Liver (tissue), 9 donors: ENCODE results near the gene AMPH. TPM values are rescaled to one million over a fixed set of nuclear protein-coding genes. Genes with fewer than 3 reads are reported as not detected.

Experiments used
- DNase-seq: peaks from one replicate; pipeline ENCODE4 v3.0.0-alpha.2; 2017; ENCODE audit warnings: low spot score
- H3K27ac ChIP-seq, 2 donors: one replicate each; pipeline ENCODE4 v1.7.0; 2013; ENCODE audit warnings: inconsistent platforms in 2 of 2, low read length in 2 of 2, control low read depth in 1 of 2, low read depth in 1 of 2, mild to moderate bottlenecking in 1 of 2
- H3K27me3 ChIP-seq, 4 donors: one replicate each; pipeline versions ENCODE4 v1.6.1 to v1.7.0; 2013; ENCODE audit warnings: low read length in 3 of 4, inconsistent platforms in 1 of 4, mild to moderate bottlenecking in 1 of 4, moderate library complexity in 1 of 4; ENCODE audit not compliant: control insufficient read depth in 4 of 4, insufficient read depth in 4 of 4
- H3K36me3 ChIP-seq, 4 donors: one replicate each; pipeline versions ENCODE4 v1.6.1 to v1.7.0; 2013; ENCODE audit warnings: low read length in 3 of 4, mild to moderate bottlenecking in 3 of 4, low read depth in 1 of 4, moderate library complexity in 1 of 4; ENCODE audit not compliant: control insufficient read depth in 4 of 4, insufficient read depth in 3 of 4
- H3K4me1 ChIP-seq, 4 donors: one replicate each; pipeline versions ENCODE4 v1.6.1 to v1.7.0; 2013; ENCODE audit warnings: low read length in 3 of 4, mild to moderate bottlenecking in 3 of 4, moderate library complexity in 1 of 4; ENCODE audit not compliant: control insufficient read depth in 4 of 4, insufficient read depth in 4 of 4
- H3K4me3 ChIP-seq, 3 donors: one replicate each; pipeline versions ENCODE4 v1.6.1 to v1.7.0; 2013; ENCODE audit warnings: low read length in 3 of 3, control low read depth in 1 of 3, low read depth in 1 of 3, mild to moderate bottlenecking in 1 of 3
- H3K9ac ChIP-seq, 2 donors: one replicate each; pipeline ENCODE4 v1.7.0; 2013; ENCODE audit warnings: low read length in 2 of 2, mild to moderate bottlenecking in 2 of 2, moderate library complexity in 2 of 2, control low read depth in 1 of 2, low read depth in 1 of 2
- H3K9me3 ChIP-seq, 4 donors: one replicate each; pipeline versions ENCODE4 v1.6.1 to v1.7.0; 2013; ENCODE audit warnings: low read length in 3 of 4; ENCODE audit not compliant: control insufficient read depth in 4 of 4
- ATF3 ChIP-seq: IDR thresholded peaks from 2 replicates; pipeline ENCODE4 v1.6.1; 2016; ENCODE audit warnings: antibody characterized with exemption
- CTCF ChIP-seq: fragments of 150-350 bp; IDR thresholded peaks from 2 replicates; pipeline ENCODE4 v1.5.1; 2017; ENCODE audit warnings: improper control_type of control experiment, low read depth, low read length; ENCODE audit not compliant: missing input control
- EGR1 ChIP-seq, 2 donors: IDR thresholded peaks; 2 replicates each; pipeline ENCODE4 v1.6.1; 2016 to 2018; ENCODE audit warnings: antibody characterized with exemption in 2 of 2, low read depth in 2 of 2
- FOXA1 ChIP-seq: IDR thresholded peaks from 2 replicates; pipeline ENCODE4 v1.6.1; 2016; ENCODE audit warnings: antibody characterized with exemption
- FOXA2 ChIP-seq: IDR thresholded peaks from 2 replicates; pipeline ENCODE4 v1.6.1; 2016; ENCODE audit warnings: antibody characterized with exemption
- GABPA ChIP-seq, 2 donors: IDR thresholded peaks in 1 of 2; conservative IDR thresholded peaks in 1 of 2; 2 replicates each; pipeline ENCODE4 v1.6.1; 2016; ENCODE audit warnings: antibody characterized with exemption in 2 of 2, mild to moderate bottlenecking in 1 of 2, moderate library complexity in 1 of 2
- HNF4A ChIP-seq, 2 donors: conservative IDR thresholded peaks; 2 replicates each; pipeline ENCODE4 v1.6.1; 2016; ENCODE audit warnings: antibody characterized with exemption in 2 of 2, mild to moderate bottlenecking in 2 of 2
- HNF4G ChIP-seq: IDR thresholded peaks from 2 replicates; pipeline ENCODE4 v1.6.1; 2016; ENCODE audit warnings: antibody characterized with exemption
- JUND ChIP-seq, 2 donors: IDR thresholded peaks; 2 replicates each; pipeline ENCODE4 v1.6.1; 2016; ENCODE audit warnings: antibody characterized with exemption in 2 of 2
- MAX ChIP-seq: IDR thresholded peaks from 2 replicates; pipeline ENCODE4 v1.6.1; 2016; ENCODE audit warnings: antibody characterized with exemption
- NR2F2 ChIP-seq: IDR thresholded peaks from 2 replicates; pipeline ENCODE4 v1.6.1; 2016; ENCODE audit warnings: antibody characterized with exemption
- RAD21 ChIP-seq, 2 donors: IDR thresholded peaks; 2 replicates each; pipeline ENCODE4 v1.6.1; 2016; ENCODE audit warnings: antibody characterized with exemption in 2 of 2, mild to moderate bottlenecking in 2 of 2
- REST ChIP-seq: IDR thresholded peaks from 2 replicates; pipeline ENCODE4 v1.6.1; 2016; ENCODE audit warnings: antibody characterized with exemption, mild to moderate bottlenecking
- RXRA ChIP-seq, 2 donors: IDR thresholded peaks; 2 replicates each; pipeline ENCODE4 v1.6.1; 2017 to 2018; ENCODE audit warnings: antibody characterized with exemption in 2 of 2, mild to moderate bottlenecking in 1 of 2
- SP1 ChIP-seq: IDR thresholded peaks from 2 replicates; pipeline ENCODE4 v1.6.1; 2018; ENCODE audit warnings: antibody characterized with exemption, mild to moderate bottlenecking
- TAF1 ChIP-seq: conservative IDR thresholded peaks from 2 replicates; pipeline ENCODE4 v1.6.1; 2016; ENCODE audit warnings: antibody characterized with exemption, mild to moderate bottlenecking
- YY1 ChIP-seq: IDR thresholded peaks from 2 replicates; pipeline ENCODE4 v1.6.1; 2016; ENCODE audit warnings: antibody characterized with exemption, mild to moderate bottlenecking
- ZBTB33 ChIP-seq: IDR thresholded peaks from 2 replicates; pipeline ENCODE4 v1.6.1; 2016; ENCODE audit warnings: antibody characterized with exemption
- WGBS: extraction: QIAGEN DNeasy Blood & Tissue Kit; methylation state at CpG from one replicate; pipeline ENCODE4 v1.1.7; 2013; 5-methylcytosine and 5-hydroxymethylcytosine counted together
- polyA plus RNA-seq, 2 donors: library from polyadenylated mRNA; stranded (reverse) in 1 of 2; unstranded in 1 of 2; fragments of 200-250 nt in 1 of 2; fragments of >200 nt in 1 of 2; fragmentation: Nextera tagmentation in 1 of 2; extraction: Ambion mirVana in 1 of 2; gene quantifications; one replicate each; pipeline versions ENCODE4 v1.2.1 to v1.2.3, GENCODE V29; 2013 to 2015
- total RNA-seq, 2 donors: library from RNA; depleted of rRNA; stranded (reverse); fragments of >200 nt; gene quantifications; one replicate each; pipeline ENCODE4 v1.2.3, GENCODE V29; 2014
- donor health status: healthy.
- donor health status: healthy.
- donor health status: healthy.
- donor health status: healthy.
- donor health status: healthy.

The AMPH gene
- total and polyA plus RNA-seq, 4 donors: 0.13 to 0.25 (median 0.20) TPM

GRCh38 chr7:38502289-38502688 lies 128.9 kb downstream of the AMPH start:
- Histone ChIP-seq H3K4me3 (no peak overlapping the region), H3K27me3 (no peaks in the 10 kb centered on the region), H3K36me3 (no peaks in the 10 kb centered on the region), H3K9ac (no peak overlapping the region), H3K4me1 (no peaks in the 10 kb centered on the region), H3K27ac (no peak overlapping the region), H3K9me3 (no peaks in the 10 kb centered on the region)
- no peak for DNase-seq
- 73% methylated on average over 4 of the region's 4 CpGs for WGBS
- TF ChIP-seq ATF3 (no peak), CTCF (no peak), TAF1 (no peak), SP1 (no peak), NR2F2 (no peak)

GRCh38 chr7:38492010-38492409 lies 139.2 kb downstream of the AMPH start:
- TF ChIP-seq MAX: no peak
- TF ChIP-seq ZBTB33: no peak
- no peak for TF ChIP-seq NR2F2
- TF ChIP-seq REST: no peak
- no peak for TF ChIP-seq RXRA (IDR thresholded peaks at IDR 0.05)
- no peak for TF ChIP-seq TAF1
- no peak for TF ChIP-seq ATF3
- TF ChIP-seq CTCF: no peak
- no peak for TF ChIP-seq GABPA (IDR thresholded peaks at IDR 0.05 in 1 of 2, conservative IDR thresholded peaks at IDR 0.05 in 1 of 2)
- TF ChIP-seq YY1: no peak
- TF ChIP-seq HNF4G: no peak
- TF ChIP-seq EGR1 (IDR thresholded peaks at IDR 0.05; ENCODE audit: low read depth in 2 of 2): no peak
- no peak for TF ChIP-seq JUND (IDR thresholded peaks at IDR 0.05)
- no peak for TF ChIP-seq FOXA1
- TF ChIP-seq RAD21 (IDR thresholded peaks at IDR 0.05): no peak
- TF ChIP-seq SP1: no peak
- TF ChIP-seq HNF4A (conservative IDR thresholded peaks at IDR 0.05): no peak
- TF ChIP-seq FOXA2: no peak
- H3K27ac ChIP-seq: no peak overlapping the region
- no peak overlapping the region for H3K4me3 ChIP-seq
- no peak overlapping the region for H3K9ac ChIP-seq
- no peak for DNase-seq
- H3K36me3 ChIP-seq: no peaks in the 10 kb centered on the region
- no peaks in the 10 kb centered on the region for H3K4me1 ChIP-seq
- no peaks in the 10 kb centered on the region for H3K9me3 ChIP-seq
- 44% methylated on average over 2 of the region's 2 CpGs for WGBS
- no peaks in the 10 kb centered on the region for H3K27me3 ChIP-seq
